GM12801 (cell line): ENCODE data around the gene GRB2.

Experiments used
- CTCF ChIP-seq: IDR thresholded peaks from one replicate; pipeline ENCODE4 v1.5.1; 2011; ENCODE audit warnings: control low read depth; ENCODE audit not compliant: insufficient read length; ENCODE audit errors: extremely low read depth

GRB2 gene

DNA sequence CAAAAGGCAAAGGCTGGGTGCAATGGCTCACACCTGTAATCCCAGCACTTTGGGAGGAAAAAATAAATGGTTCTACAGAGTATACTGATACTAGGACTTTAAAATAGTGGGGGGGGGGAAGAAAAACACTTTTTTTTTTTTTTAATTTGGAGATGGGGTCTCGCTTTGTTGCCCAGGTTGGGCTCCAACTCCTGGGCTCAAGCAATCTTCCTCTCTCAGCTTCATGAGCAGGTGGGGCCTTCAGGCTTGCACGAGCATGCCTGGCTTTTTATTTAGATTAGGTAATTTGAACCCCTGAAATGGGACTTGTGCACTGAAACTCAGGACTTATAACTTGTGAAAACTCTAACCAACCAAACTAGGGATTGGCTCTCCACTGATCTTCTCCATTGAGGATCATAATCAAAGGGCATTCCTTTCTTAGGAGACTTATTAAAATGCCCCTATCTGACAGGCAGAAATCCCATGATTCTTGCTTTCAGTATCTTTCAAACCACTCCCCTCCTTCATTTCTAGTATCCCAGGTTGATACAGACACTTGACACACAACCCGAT, 16.9 kb downstream of the GRB2 start:
- TF ChIP-seq CTCF: no peak

DNA sequence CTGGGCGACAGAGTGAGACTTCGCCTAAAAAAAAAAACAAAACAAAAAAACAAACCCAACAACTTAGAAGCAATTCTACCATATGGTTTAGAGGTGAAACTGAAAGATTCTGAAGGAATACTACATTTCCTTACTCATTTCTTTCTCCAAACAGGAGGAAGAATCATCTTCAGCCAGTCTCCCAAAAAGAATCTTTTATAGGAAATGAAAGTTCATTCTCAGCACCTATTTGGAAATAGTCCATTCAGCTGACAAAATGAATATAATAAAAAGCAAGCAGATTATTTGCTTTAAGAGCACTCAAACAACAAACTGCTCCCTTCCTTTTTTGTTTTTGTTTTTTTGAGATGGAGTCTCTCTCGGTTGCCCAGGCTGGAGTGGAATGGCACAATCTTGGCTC, 17.7 kb downstream of the GRB2 start:
- no peak for TF ChIP-seq CTCF

- TF ChIP-seq CTCF: no peak
These were observed 19.0 kb downstream of the GRB2 start for GRCh38 chr17:75386430-75386829.

DNA sequence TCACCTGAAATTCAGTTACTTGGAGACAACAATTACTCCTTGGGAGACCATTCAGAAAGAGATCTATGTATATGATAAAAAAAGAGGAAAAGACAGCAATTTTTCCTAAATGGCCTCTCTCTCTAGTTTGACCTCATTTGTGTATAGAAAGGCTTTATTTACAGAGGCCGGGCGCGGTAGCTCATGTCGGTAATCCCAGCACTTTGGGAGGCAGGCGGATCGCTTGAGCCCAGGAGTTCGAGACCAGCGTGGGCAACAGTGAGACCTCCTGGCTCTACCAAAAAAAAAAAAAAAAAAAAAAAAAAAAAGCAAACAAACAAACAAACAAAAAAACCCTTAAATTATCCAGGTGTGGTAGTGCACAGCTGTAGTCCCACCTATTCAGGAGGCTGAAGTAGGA, 20.7 kb downstream of the GRB2 start:
- no peak for TF ChIP-seq CTCF

DNA sequence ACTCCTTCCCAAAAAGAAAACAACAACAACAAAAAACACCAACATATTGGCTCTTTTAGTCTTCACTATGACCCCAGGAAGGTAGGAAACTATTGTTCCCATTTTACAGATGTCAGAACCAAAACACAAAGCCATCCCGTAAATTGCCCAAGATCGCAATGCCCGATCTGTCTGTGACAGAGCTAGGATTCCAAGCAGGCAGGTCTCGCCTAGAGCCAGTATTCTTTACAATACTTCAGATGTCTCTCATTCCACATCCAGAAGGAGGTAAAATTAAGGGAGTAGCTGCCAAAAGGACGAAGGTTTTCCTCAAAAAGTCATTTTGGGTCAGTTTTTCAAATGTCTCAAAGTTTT, 21.7 kb downstream of the GRB2 start:
- no peak for TF ChIP-seq CTCF

- TF ChIP-seq CTCF: no peak
These were observed 24.7 kb downstream of the GRB2 start for GRCh38 chr17:75380750-75381149.

- TF ChIP-seq CTCF: no peak
These were observed 25.2 kb downstream of the GRB2 start for GRCh38 chr17:75380315-75380714.

- TF ChIP-seq CTCF: no peak
These were observed 32.2 kb downstream of the GRB2 start for GRCh38 chr17:75373280-75373679.
